GM12878 (cell line): ENCODE data around the gene CMSS1. TPM values are rescaled to one million over a fixed set of nuclear protein-coding genes. Genes with fewer than 3 reads are reported as not detected.

Experiments
- ATAC-seq: fragments of 200-7000 bp; cut with Tn5 transposase; 3 replicates; pipeline ENCODE4 v1.9.1; 2020; ENCODE audit warnings: mild to moderate bottlenecking, moderate library complexity
- BruUV-seq: library from RNA; stranded (reverse); fragments of 400-500 nt; replicated peaks from 2 replicates; lab custom pipeline; 2021; lab: Mats Ljungman, UMichigan
- CTCF ChIA-PET: fragments of 300-600 bp; sonication (Branson Sonifier 250); formaldehyde crosslinking; extraction: SDS; loops from one replicate; lab custom pipeline; 2021; ENCODE audit warnings: inconsistent platforms; lab: Yijun Ruan, JAX
- POLR2A ChIA-PET: fragments of 350-600 bp; formaldehyde crosslinking; extraction: SDS; loops from one replicate; lab custom pipeline; 2021; ENCODE audit warnings: inconsistent platforms; lab: Charles Lee
- RAD21 ChIA-PET: fragments of 300-600 bp; sonication (Branson Sonifier 250); formaldehyde crosslinking; loops from one replicate; lab custom pipeline; 2023; ENCODE audit warnings: antibody characterized with exemption; ENCODE audit not compliant: unreplicated experiment; lab: Charles Lee
- SMC1A ChIA-PET: fragments of 300-600 bp; sonication (Branson Sonifier 250); formaldehyde crosslinking; loops from one replicate; lab custom pipeline; 2023; ENCODE audit not compliant: unreplicated experiment, uncharacterized antibody; lab: Charles Lee
- DNase-seq: peaks from one replicate; pipeline ENCODE4 v3.0.0-alpha.2; 2011; ENCODE audit warnings: low read depth, low spot score
- FAIRE-seq: peaks from 3 replicates; lab custom pipeline; 2011; peaks lifted over from hg19 to GRCh38; lab: Jason Lieb, UNC
- H2AFZ ChIP-seq: 2 replicates; pipeline ENCODE4 v1.6.0; 2011; ENCODE audit warnings: low read depth, low read length, control low read depth; ENCODE audit not compliant: control insufficient read depth
- H3K27ac ChIP-seq: 2 replicates; pipeline ENCODE4 v1.5.1; 2011; ENCODE audit warnings: control low read depth; ENCODE audit not compliant: control insufficient read depth, insufficient read depth
- H3K27me3 ChIP-seq, 2 experiments: replicated peaks in 1 of 2; 2 replicates each; pipeline versions ENCODE4 v1.6.0 to v1.6.1; 2011; ENCODE audit warnings: low read length in 1 of 2; ENCODE audit not compliant: control insufficient read depth in 2 of 2, insufficient read depth in 2 of 2
- H3K36me3 ChIP-seq, 2 experiments: 2 replicates each; pipeline ENCODE4 v1.5.1; 2011; ENCODE audit warnings: low read length in 1 of 2; ENCODE audit not compliant: control insufficient read depth in 2 of 2, insufficient read depth in 2 of 2
- H3K4me1 ChIP-seq: 2 replicates; pipeline ENCODE4 v1.6.1; 2011; ENCODE audit warnings: mild to moderate bottlenecking, low read length, moderate library complexity, mixed read lengths; ENCODE audit not compliant: control insufficient read depth, insufficient read depth
- H3K4me2 ChIP-seq: 2 replicates; pipeline ENCODE4 v1.6.0; 2011; ENCODE audit warnings: control low read depth; ENCODE audit not compliant: control insufficient read depth, insufficient read depth
- H3K4me3 ChIP-seq: fragments of 200-600 bp; sonication (generic); 2 replicates; pipeline ENCODE4 v1.5.1; 2016
- H3K79me2 ChIP-seq: 2 replicates; pipeline ENCODE4 v1.6.0; 2011; ENCODE audit warnings: low read length; ENCODE audit not compliant: control insufficient read depth, insufficient read depth
- H3K9ac ChIP-seq: 2 replicates; pipeline ENCODE4 v1.8.0; 2011; ENCODE audit warnings: low read length, control low read depth, mixed read lengths; ENCODE audit not compliant: control insufficient read depth, insufficient read depth
- H3K9me3 ChIP-seq: replicated peaks from 3 replicates; pipeline ENCODE4 v1.5.1; 2011; ENCODE audit warnings: mild to moderate bottlenecking, low read length; ENCODE audit not compliant: control insufficient read depth, insufficient read depth
- H4K20me1 ChIP-seq: 2 replicates; pipeline ENCODE4 v1.6.0; 2011; ENCODE audit not compliant: control insufficient read depth, insufficient read depth
- CEBPB ChIP-seq, 2 experiments: fragments of 150-350 bp in 1 of 2; IDR thresholded peaks; 2 replicates each; pipeline ENCODE4 v1.6.1; 2012 to 2014; ENCODE audit warnings: low read depth in 2 of 2, low read length in 2 of 2, borderline replicate concordance in 1 of 2, inconsistent platforms in 1 of 2
- CEBPZ ChIP-seq: fragments of 150-350 bp; IDR thresholded peaks from 2 replicates; pipeline ENCODE4 v1.6.1; 2016; ENCODE audit warnings: low read depth, low read length
- SP1 ChIP-seq: IDR thresholded peaks from one replicate; pipeline ENCODE4 v1.6.1; 2011; ENCODE audit warnings: low read depth, low read length
- SUZ12 ChIP-seq: fragments of 200-600 bp; sonication (generic); IDR thresholded peaks from one replicate; pipeline ENCODE4 v1.6.1; 2018; ENCODE audit warnings: antibody characterized with exemption, mild to moderate bottlenecking; ENCODE audit not compliant: unreplicated experiment
- YY1 ChIP-seq: IDR thresholded peaks from 2 replicates; pipeline ENCODE4 v1.6.1; 2011; ENCODE audit warnings: low read depth, mild to moderate bottlenecking, low read length
- WGBS: methylation state at CpG from one replicate; pipeline ENCODE4 v1.1.6; 2016; ENCODE audit warnings: low lambda C conversion rate; ENCODE audit not compliant: insufficient replicate concordance, insufficient coverage; ENCODE audit errors: missing lambda C conversion rate; 5-methylcytosine and 5-hydroxymethylcytosine counted together
- in situ Hi-C: fragments of 300-500 bp; cut with MboI; formaldehyde crosslinking; loops from 9 replicates; pipeline ENCODE4 v1.14.3; 2018; ENCODE audit warnings: mixed read lengths
- intact Hi-C: fragments of 100-400 bp; cut with micrococcal nuclease; formaldehyde crosslinking; loops from one replicate; pipeline ENCODE4 v1.14.2; 2022; ENCODE audit not compliant: unreplicated experiment
- polyA plus RNA-seq, 11 experiments: library from polyadenylated mRNA; depleted of rRNA in 4 of 11; unstranded in 6 of 11; stranded (reverse) in 5 of 11; fragments of >200 nt; fragmentation: Nextera tagmentation in 4 of 11; fragmentation: Illumina TruSeq in 1 of 11; extraction: Ambion mirVana in 4 of 11; extraction: Trizol in 1 of 11; gene quantifications; 1 replicate in 1 of 11; 2 replicates in 10 of 11; pipeline versions ENCODE4 v1.2.1 to v1.2.3, GENCODE V29; 2011 to 2016; ENCODE audit warnings: inconsistent platforms in 2 of 11, missing spikeins in 2 of 11, low read depth in 1 of 11
- total RNA-seq, 4 experiments: library from RNA; depleted of rRNA in 3 of 4; stranded (reverse); fragments of >200 nt in 3 of 4; fragmentation: Illumina TruSeq in 1 of 4; extraction: Trizol in 1 of 4; gene quantifications; 2 replicates each; pipeline versions ENCODE4 v1.2.1 to v1.2.3, GENCODE V29; 2013 to 2021

The CMSS1 gene
- total and polyA plus RNA-seq, 10 of the 15 experiments (the other 5 are each of a cell fraction or from before 2014, with no cell fraction given): 31.0 to 118 (median 70.1) TPM

- TF ChIP-seq CEBPZ (no peak), SUZ12 (no peak), CEBPB (IDR thresholded peaks at IDR 0.05; ENCODE audit: borderline replicate concordance in 1 of 2, low read depth in 2 of 2, low read length in 2 of 2) (no peak)
Measured at GRCh38 chr3:99850608-99851007, 32.9 kb downstream of the CMSS1 start (continued).

GRCh38 chr3:99851955-99852354 lies 34.3 kb downstream of the CMSS1 start:
- Histone ChIP-seq H3K9ac (no peak overlapping the region), H3K79me2 (peaks cover 4% of the 10 kb centered on the region), H3K9me3 (no peaks in the 10 kb centered on the region; the same call in 2 of the 3 replicates), H3K4me1 (peaks cover 4% of the 10 kb centered on the region; the same call in 1 of the 2 replicates), H4K20me1 (no peaks in the 10 kb centered on the region), H3K4me2 (no peak overlapping the region), H2AFZ (no peak overlapping the region), H3K27me3 (no peaks in the 10 kb centered on the region), H3K27ac (no peak overlapping the region), H3K36me3 (no peaks in the 10 kb centered on the region), H3K4me3 (no peak overlapping the region)
- FAIRE-seq: no peak
- RAD21 ChIA-PET: no interaction called here
- no peak for DNase-seq
- intact Hi-C loops: no loop called here
- CTCF ChIA-PET: interaction anchor here (1.1 to 3.6 kb wide), 2 partner anchors 8 to 20 kb away, joined by 3 to 14 read pairs; no protein-coding TSS in a partner anchor
- WGBS: 100% methylated on average over 1 of the region's 1 CpG
- SMC1A ChIA-PET: interaction anchor here (1.6 kb wide), 1 partner anchor 17 kb away, joined by 3 read pairs; no protein-coding TSS in a partner anchor
- BruUV-seq: no TSS peak
- TF ChIP-seq SP1: no peak
- no peak for TF ChIP-seq YY1
- ATAC-seq: no peak
- in situ Hi-C loops: loop anchor here (10.0 kb wide), 1 partner anchor 63 kb away; no protein-coding TSS in a partner anchor
- POLR2A ChIA-PET: no interaction called here
